ENCODE results near the gene PCBD1. TPM values are rescaled to one million over a fixed set of nuclear protein-coding genes. Genes with fewer than 3 reads are reported as not detected.

PCBD1 gene
- total RNA-seq, 1 experiment from 2014 or later = 39.7 TPM

DNA sequence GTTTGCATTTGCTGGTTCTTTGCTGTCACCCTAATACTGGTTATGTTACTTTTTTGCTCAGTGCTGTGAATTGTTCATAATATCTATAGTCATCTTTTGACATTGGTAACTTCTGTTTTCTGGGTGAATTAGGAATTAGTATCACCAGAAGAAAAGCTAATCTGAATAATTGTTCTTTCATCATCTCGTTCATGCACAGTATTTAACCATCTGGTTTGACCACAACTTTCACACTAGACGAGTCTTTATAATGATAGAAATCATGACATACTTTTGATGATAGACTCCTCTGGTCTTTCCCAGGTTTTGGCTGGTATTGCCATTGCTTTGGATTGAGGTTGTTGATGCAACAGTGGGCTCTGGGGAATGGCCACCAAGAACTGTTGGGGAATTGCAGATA, 47.5 kb downstream of the PCBD1 start:
- DNase-seq = no peak
- no peak overlapping the region for H4K8ac ChIP-seq (replicated peaks; ENCODE audit: insufficient read length, low read depth, low read length)
- H2AK5ac ChIP-seq (ENCODE audit: insufficient read length, low read length) = no peak overlapping the region
- H3K56ac ChIP-seq (ENCODE audit: insufficient read length, low read depth, low read length) = no peak overlapping the region
- H3K9me3 Mint-ChIP-seq = peaks cover 0 to 3% of the 10 kb centered on the region in 2 experiments; a peak in 3 of 5 replicates
- WGBS (ENCODE audit: extremely low coverage, insufficient read length, low lambda C conversion rate) = no CpG with 5 or more reads among the region's 2 CpGs
- H2BK5ac ChIP-seq (ENCODE audit: insufficient read length, low read length) = no peak overlapping the region
- no peak overlapping the region for H2AFZ ChIP-seq (ENCODE audit: low read length)
- H3K23me2 ChIP-seq (ENCODE audit: insufficient read length, low read depth, low read length, poor library complexity, severe bottlenecking) = no peaks in the 10 kb centered on the region
- no peaks in the 10 kb centered on the region for H4K20me1 ChIP-seq (ENCODE audit: control insufficient read depth, insufficient read depth, insufficient read length)
- no peak overlapping the region for H3K18ac ChIP-seq (ENCODE audit: insufficient read length, low read depth, low read length)
- no peak overlapping the region for H3K23ac ChIP-seq (ENCODE audit: insufficient read length, low read depth, low read length)
- TF ChIP-seq, protein P1, sequence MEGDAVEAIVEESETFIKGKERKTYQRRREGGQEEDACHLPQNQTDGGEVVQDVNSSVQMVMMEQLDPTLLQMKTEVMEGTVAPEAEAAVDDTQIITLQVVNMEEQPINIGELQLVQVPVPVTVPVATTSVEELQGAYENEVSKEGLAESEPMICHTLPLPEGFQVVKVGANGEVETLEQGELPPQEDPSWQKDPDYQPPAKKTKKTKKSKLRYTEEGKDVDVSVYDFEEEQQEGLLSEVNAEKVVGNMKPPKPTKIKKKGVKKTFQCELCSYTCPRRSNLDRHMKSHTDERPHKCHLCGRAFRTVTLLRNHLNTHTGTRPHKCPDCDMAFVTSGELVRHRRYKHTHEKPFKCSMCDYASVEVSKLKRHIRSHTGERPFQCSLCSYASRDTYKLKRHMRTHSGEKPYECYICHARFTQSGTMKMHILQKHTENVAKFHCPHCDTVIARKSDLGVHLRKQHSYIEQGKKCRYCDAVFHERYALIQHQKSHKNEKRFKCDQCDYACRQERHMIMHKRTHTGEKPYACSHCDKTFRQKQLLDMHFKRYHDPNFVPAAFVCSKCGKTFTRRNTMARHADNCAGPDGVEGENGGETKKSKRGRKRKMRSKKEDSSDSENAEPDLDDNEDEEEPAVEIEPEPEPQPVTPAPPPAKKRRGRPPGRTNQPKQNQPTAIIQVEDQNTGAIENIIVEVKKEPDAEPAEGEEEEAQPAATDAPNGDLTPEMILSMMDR (conservative IDR thresholded peaks at IDR 0.05) = no peak
- H3K4me1 ChIP-seq (ENCODE audit: insufficient read depth, low read length) = no peaks in the 10 kb centered on the region
- H2BK12ac ChIP-seq (ENCODE audit: insufficient read length, low read depth, low read length) = no peak overlapping the region
- H3K27ac Mint-ChIP-seq = no peak overlapping the region
- no peak overlapping the region for H2BK120ac ChIP-seq (ENCODE audit: low read depth, low read length, poor library complexity, severe bottlenecking)
- H3K27me3 Mint-ChIP-seq (ENCODE audit: low read depth) = no peaks in the 10 kb centered on the region
- H3K79me1 ChIP-seq (ENCODE audit: insufficient read depth, low read depth, low read length, poor library complexity, severe bottlenecking) = no peaks in the 10 kb centered on the region
- no peak overlapping the region for H3K27ac ChIP-seq (ENCODE audit: insufficient read length, low read depth, low read length)
- no peaks in the 10 kb centered on the region for H3K9me3 ChIP-seq (ENCODE audit: control insufficient read depth, low read depth, low read length)
- no peaks in the 10 kb centered on the region for H3K27me3 ChIP-seq (ENCODE audit: insufficient read depth, low read length)
- no peak overlapping the region for H2BK15ac ChIP-seq (ENCODE audit: low read depth, low read length)
- no peak overlapping the region for H3K4ac ChIP-seq (ENCODE audit: low read depth, low read length)
- no peak overlapping the region for H3K4me2 ChIP-seq (ENCODE audit: insufficient read depth, insufficient read length, low read length)
- H3K79me2 ChIP-seq (ENCODE audit: insufficient read depth, low read length) = peaks cover 3% of the 10 kb centered on the region; the same call in 1 of the 2 replicates
- H4K91ac ChIP-seq (ENCODE audit: insufficient read length, low read depth, low read length) = no peak overlapping the region
- H2BK20ac ChIP-seq (ENCODE audit: low read depth, low read length, poor library complexity, severe bottlenecking) = no peak overlapping the region
- H3K14ac ChIP-seq (ENCODE audit: insufficient read depth, low read length) = no peak overlapping the region
- peaks cover 14 to 42% (median 40%) of the 10 kb centered on the region in 3 experiments; a peak in 6 of 7 replicates for H3K36me3 Mint-ChIP-seq (ENCODE audit: insufficient read depth in 1 of 3, low read depth in 3 of 3)
- H3K9ac ChIP-seq (ENCODE audit: extremely low read depth, insufficient read length, low read length) = no peak overlapping the region
- no peak overlapping the region for H3K4me3 Mint-ChIP-seq
- H4K5ac ChIP-seq (ENCODE audit: insufficient read length, low read depth, low read length) = no peak overlapping the region
- H3K4me1 Mint-ChIP-seq = no peaks in the 10 kb centered on the region
- no peak overlapping the region for H3T11ph ChIP-seq (ENCODE audit: low read length)

Data from H9 (cell line).